GM12892 (cell line): ENCODE data around the gene OR2AT4.

Experiments
- POLR2A ChIP-seq: IDR thresholded peaks from 2 replicates; pipeline ENCODE4 v1.6.1; 2011; ENCODE audit warnings: low read depth, low read length, control low read depth
- POLR2AphosphoS5 ChIP-seq: IDR thresholded peaks from 2 replicates; pipeline ENCODE4 v1.6.1; 2011; ENCODE audit warnings: low read depth, low read length, control low read depth

GRCh38 chr11:75047191-75047590 lies 49.5 kb downstream of the OR2AT4 start:
- TF ChIP-seq POLR2A = no peak
- TF ChIP-seq POLR2AphosphoS5 = no peak
